Measurements from ENCODE around the gene OR52N1. TPM values are rescaled to one million over a fixed set of nuclear protein-coding genes. Genes with fewer than 3 reads are reported as not detected.

The OR52N1 gene
- total RNA-seq, 1 donor from 2014 or later: not detected

DNA sequence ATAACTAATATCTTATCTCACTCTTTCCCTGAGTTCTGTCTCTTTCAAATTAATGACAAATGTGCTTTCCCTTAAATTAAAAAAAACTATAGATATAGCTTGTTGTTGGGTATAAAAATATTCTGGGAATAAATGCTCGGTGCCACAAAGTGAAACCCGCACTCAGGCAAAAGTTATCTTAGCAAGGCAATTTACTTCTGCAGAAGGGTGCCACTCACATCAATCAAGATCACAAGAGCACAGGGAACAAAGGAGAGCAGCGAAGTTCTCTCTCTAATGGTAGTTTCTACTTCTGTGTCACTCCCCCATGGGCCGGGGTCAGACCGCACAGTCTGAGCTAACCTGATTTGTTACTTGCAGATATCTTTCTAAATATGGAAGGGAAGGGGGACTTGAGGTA is 12.9 kb upstream of the OR52N1 start:
- Histone ChIP-seq H3K4me3 (ENCODE audit: low read depth, low read length) (no peak overlapping the region), H3K36me3 (ENCODE audit: control insufficient read depth, insufficient read depth, low read length) (no peaks in the 10 kb centered on the region), H3K27me3 (ENCODE audit: control insufficient read depth, insufficient read depth, low read length) (no peaks in the 10 kb centered on the region)
- DNase-seq (ENCODE audit: low read depth) (no peak), FAIRE-seq (no peak)
- TF ChIP-seq CTCF (IDR thresholded peaks at IDR 0.05; ENCODE audit: insufficient read depth, low read length, severe bottlenecking): no peak

GRCh38 chr11:5796541-5796940 is 5.5 kb upstream of the OR52N1 start:
- no peak for FAIRE-seq
- no peaks in the 10 kb centered on the region for H3K36me3 ChIP-seq (ENCODE audit: control insufficient read depth, insufficient read depth, low read length)
- H3K27me3 ChIP-seq (ENCODE audit: control insufficient read depth, insufficient read depth, low read length): no peaks in the 10 kb centered on the region
- no peak for DNase-seq (ENCODE audit: low read depth)
- TF ChIP-seq CTCF (IDR thresholded peaks at IDR 0.05; ENCODE audit: insufficient read depth, low read length, severe bottlenecking): no peak
- no peak overlapping the region for H3K4me3 ChIP-seq (ENCODE audit: low read depth, low read length)

- DNase-seq (ENCODE audit: low read depth) (no peak), FAIRE-seq (no peak)
- Histone ChIP-seq H3K27me3 (ENCODE audit: control insufficient read depth, insufficient read depth, low read length) (no peaks in the 10 kb centered on the region), H3K4me3 (ENCODE audit: low read depth, low read length) (no peak within 1 kb of the TSS), H3K36me3 (ENCODE audit: control insufficient read depth, insufficient read depth, low read length) (no peaks in the 10 kb centered on the region)
- no peak for TF ChIP-seq CTCF (IDR thresholded peaks at IDR 0.05; ENCODE audit: insufficient read depth, low read length, severe bottlenecking)
Measured at GRCh38 chr11:5783255-5783654, 7.8 kb downstream of the OR52N1 start, which contains the start of gene OR52N5. Gene OR52N5 (minus strand): TSS chr11:5783355. CDS start chr11:5778634, 4,721 bp downstream.

DNA sequence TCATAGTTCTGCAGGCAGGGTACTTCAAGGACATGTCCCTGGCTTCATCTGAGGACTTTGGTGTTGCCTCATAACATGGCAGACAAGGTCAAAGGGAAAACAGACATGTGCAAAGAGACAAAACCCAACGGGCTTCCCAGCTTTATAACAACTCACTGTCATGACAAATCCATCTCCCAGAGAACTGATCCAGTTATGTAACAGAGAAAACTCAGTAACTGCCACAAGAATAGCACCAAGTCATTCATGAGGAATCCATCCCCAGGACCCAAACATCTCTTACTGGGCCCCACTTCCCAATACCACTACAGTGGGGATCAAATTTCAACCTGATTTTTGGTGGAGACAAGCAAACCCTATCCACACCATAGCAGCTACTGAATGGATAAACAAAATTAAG is 24.0 kb downstream of the OR52N1 start:
- Histone ChIP-seq H3K27me3 (ENCODE audit: control insufficient read depth, insufficient read depth, low read length) (no peaks in the 10 kb centered on the region), H3K36me3 (ENCODE audit: control insufficient read depth, insufficient read depth, low read length) (no peaks in the 10 kb centered on the region), H3K4me3 (ENCODE audit: low read depth, low read length) (no peak overlapping the region)
- TF ChIP-seq CTCF (IDR thresholded peaks at IDR 0.05; ENCODE audit: insufficient read depth, low read length, severe bottlenecking): no peak
- DNase-seq (ENCODE audit: low read depth): no peak
- no peak for FAIRE-seq

DNA sequence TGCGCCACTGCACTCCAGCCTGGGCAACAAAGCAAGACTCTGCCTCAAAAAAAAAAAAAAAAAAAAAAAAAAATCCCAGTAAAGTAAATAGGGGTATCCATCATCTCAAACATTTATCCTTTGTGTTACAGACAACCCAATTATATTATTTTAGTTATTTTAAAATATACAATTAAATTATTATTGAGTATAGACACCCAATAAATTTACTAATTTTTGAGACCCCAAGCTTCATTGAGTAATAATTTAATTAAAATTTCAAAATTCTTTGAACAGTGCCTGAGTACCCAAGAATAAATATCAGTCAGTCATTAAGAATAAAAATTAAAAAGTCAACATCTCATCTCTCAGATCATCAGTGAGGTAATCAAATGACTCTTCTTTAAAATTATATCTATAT is 37.1 kb downstream of the OR52N1 start, which contains the start of gene OR52N4:
TSS of gene OR52N4 (plus strand) at position 301 of the 400 bp plus-strand sequence. CDS start 498 bp downstream, outside the sequence.
- no peaks in the 10 kb centered on the region for H3K36me3 ChIP-seq (ENCODE audit: control insufficient read depth, insufficient read depth, low read length)
- FAIRE-seq: no peak
- DNase-seq (ENCODE audit: low read depth): no peak
- TF ChIP-seq CTCF (IDR thresholded peaks at IDR 0.05; ENCODE audit: insufficient read depth, low read length, severe bottlenecking): no peak
- H3K4me3 ChIP-seq (ENCODE audit: low read depth, low read length): no peak within 1 kb of the TSS
- no peaks in the 10 kb centered on the region for H3K27me3 ChIP-seq (ENCODE audit: control insufficient read depth, insufficient read depth, low read length)

- no peaks in the 10 kb centered on the region for H3K27me3 ChIP-seq (ENCODE audit: control insufficient read depth, insufficient read depth, low read length)
- H3K36me3 ChIP-seq (ENCODE audit: control insufficient read depth, insufficient read depth, low read length): no peaks in the 10 kb centered on the region
- DNase-seq (ENCODE audit: low read depth) (no peak), FAIRE-seq (no peak)
- TF ChIP-seq CTCF (IDR thresholded peaks at IDR 0.05; ENCODE audit: insufficient read depth, low read length, severe bottlenecking): no peak
- no peak overlapping the region for H3K4me3 ChIP-seq (ENCODE audit: low read depth, low read length)
Measured at GRCh38 chr11:5749836-5750235, 41.2 kb downstream of the OR52N1 start.
